K562 (cell line): ENCODE measurements around the gene DNAAF2. TPM values are rescaled to one million over a fixed set of nuclear protein-coding genes. Genes with fewer than 3 reads are reported as not detected.
A peak's percentile ranks its signal among the peaks of the same experiment; 100 is the strongest.

ENCODE experiments used
- KLF6 ChIP-seq: fragments of 250-450 bp; sonication (Bioruptor Pico); IDR thresholded peaks from 2 replicates; pipeline ENCODE4 v1.4.0; 2020; ENCODE audit warnings: mild to moderate bottlenecking, moderate library complexity, borderline replicate concordance
- MTA2 ChIP-seq: fragments of 450-650 bp; IDR thresholded peaks from 2 replicates; pipeline ENCODE4 v1.6.1; 2016; ENCODE audit warnings: low read depth
- NEUROD1 ChIP-seq: fragments of 150-350 bp; IDR thresholded peaks from 2 replicates; pipeline ENCODE4 v1.6.1; 2014; ENCODE audit warnings: borderline replicate concordance, low read length, low read depth; ENCODE audit not compliant: partially characterized antibody
- NR2C2 ChIP-seq, 2 experiments: fragments of 200-800 bp in 1 of 2; sonication (Bioruptor generic) in 1 of 2; sonication (generic) in 1 of 2; formaldehyde crosslinking in 1 of 2; IDR thresholded peaks; 2 replicates each; pipeline versions ENCODE4 v1.6.1 to v1.8.0; 2016 to 2022; ENCODE audit warnings: mild to moderate bottlenecking in 1 of 2, missing compliant biosample characterization in 1 of 2, missing genetic modification characterization in 1 of 2, missing genetic modification reagents in 1 of 2
- PHF20 ChIP-seq: fragments of 450-650 bp; IDR thresholded peaks from 2 replicates; pipeline ENCODE4 v1.6.1; 2018; ENCODE audit not compliant: partially characterized antibody
- RFX5 ChIP-seq: IDR thresholded peaks from 2 replicates; pipeline ENCODE4 v1.6.1; 2011; ENCODE audit warnings: low read depth, mild to moderate bottlenecking, improper control_type of control experiment, low read length
- SMAD2 ChIP-seq: fragments of 150-350 bp; IDR thresholded peaks from 2 replicates; pipeline ENCODE4 v1.6.1; 2014; ENCODE audit warnings: low read depth, mild to moderate bottlenecking, low read length
- TEAD4 ChIP-seq, 2 experiments: sonication (generic) in 1 of 2; formaldehyde crosslinking in 1 of 2; IDR thresholded peaks; 2 replicates each; pipeline versions ENCODE4 v1.6.1 to v1.8.0; 2012 to 2022; ENCODE audit warnings: borderline replicate concordance in 1 of 2, inconsistent platforms in 1 of 2, low read length in 1 of 2, mild to moderate bottlenecking in 1 of 2, missing genetic modification reagents in 1 of 2
- WHSC1 ChIP-seq: IDR thresholded peaks from one replicate; pipeline ENCODE4 v1.6.1; 2012; ENCODE audit warnings: low read length, control low read depth, inconsistent platforms
- XRCC4 ChIP-seq: IDR thresholded peaks from one replicate; pipeline ENCODE4 v1.6.1; 2011; ENCODE audit not compliant: insufficient read depth, insufficient read length; ENCODE audit errors: extremely low read depth
- ZNF12 ChIP-seq: sonication (generic); formaldehyde crosslinking; IDR thresholded peaks from 2 replicates; pipeline ENCODE4 v1.4.0; 2020; ENCODE audit warnings: mild to moderate bottlenecking, missing genetic modification reagents
- ZNF431 ChIP-seq: sonication (generic); formaldehyde crosslinking; IDR thresholded peaks from 2 replicates; pipeline ENCODE4 v1.8.0; 2022; ENCODE audit warnings: mild to moderate bottlenecking, missing genetic modification reagents
- ZNF780A ChIP-seq: fragments of 250-450 bp; sonication (Bioruptor Pico); IDR thresholded peaks from 2 replicates; pipeline ENCODE4 v1.5.0; 2021; ENCODE audit warnings: mild to moderate bottlenecking
- polyA plus RNA-seq, 8 experiments: library from polyadenylated mRNA; depleted of rRNA in 4 of 8; stranded (reverse) in 5 of 8; unstranded in 3 of 8; fragments of >200 nt; fragmentation: Nextera tagmentation in 2 of 8; fragmentation: Illumina TruSeq in 1 of 8; extraction: Ambion mirVana in 2 of 8; extraction: Trizol in 1 of 8; gene quantifications; 2 replicates each; pipeline versions ENCODE4 v1.2.1 to v1.2.3, GENCODE V29; 2011 to 2014; ENCODE audit warnings: inconsistent platforms in 1 of 8, missing spikeins in 1 of 8
- total RNA-seq, 7 experiments: library from RNA; depleted of rRNA in 6 of 7; stranded (reverse); fragments of >200 nt in 6 of 7; fragmentation: Illumina TruSeq in 2 of 7; extraction: Trizol in 2 of 7; gene quantifications; 2 replicates each; pipeline versions ENCODE4 v1.2.1 to v1.2.3, GENCODE V29; 2011 to 2021; ENCODE audit warnings: low replicate concordance in 1 of 7
- TF ChIP-seq, protein P1 (sequence below): sonication (generic); formaldehyde crosslinking; IDR thresholded peaks from 2 replicates; pipeline ENCODE4 v1.8.1; 2023; ENCODE audit warnings: missing genetic modification reagents, mild to moderate bottlenecking, borderline replicate concordance
- TF ChIP-seq, protein P2 (sequence below), 2 experiments: IDR thresholded peaks; 2 replicates each; pipeline ENCODE4 v1.6.1; 2011; ENCODE audit warnings: borderline replicate concordance in 1 of 2, control low read depth in 1 of 2, low read depth in 1 of 2, low read length in 1 of 2, mild to moderate bottlenecking in 1 of 2, mixed read lengths in 1 of 2, moderate library complexity in 1 of 2; ENCODE audit not compliant: insufficient read depth in 1 of 2, insufficient read length in 1 of 2, poor library complexity in 1 of 2, severe bottlenecking in 1 of 2; ENCODE audit errors: extremely low read depth in 1 of 2
- TF ChIP-seq, protein P3 (sequence below): fragments of 450-650 bp; formaldehyde crosslinking; IDR thresholded peaks from 2 replicates; pipeline ENCODE4 v1.4.0; 2022; ENCODE audit warnings: missing genetic modification characterization
- TF ChIP-seq, protein P4 (sequence below): fragments of 450-650 bp; IDR thresholded peaks from 2 replicates; pipeline ENCODE4 v1.6.1; 2016; ENCODE audit warnings: antibody characterized with exemption

Gene DNAAF2
- total and polyA plus RNA-seq, 9 of the 15 experiments (the other 6 are each of a cell fraction or from before 2014, with no cell fraction given) = 2.4 to 14.6 (median 11.1) TPM

DNA sequence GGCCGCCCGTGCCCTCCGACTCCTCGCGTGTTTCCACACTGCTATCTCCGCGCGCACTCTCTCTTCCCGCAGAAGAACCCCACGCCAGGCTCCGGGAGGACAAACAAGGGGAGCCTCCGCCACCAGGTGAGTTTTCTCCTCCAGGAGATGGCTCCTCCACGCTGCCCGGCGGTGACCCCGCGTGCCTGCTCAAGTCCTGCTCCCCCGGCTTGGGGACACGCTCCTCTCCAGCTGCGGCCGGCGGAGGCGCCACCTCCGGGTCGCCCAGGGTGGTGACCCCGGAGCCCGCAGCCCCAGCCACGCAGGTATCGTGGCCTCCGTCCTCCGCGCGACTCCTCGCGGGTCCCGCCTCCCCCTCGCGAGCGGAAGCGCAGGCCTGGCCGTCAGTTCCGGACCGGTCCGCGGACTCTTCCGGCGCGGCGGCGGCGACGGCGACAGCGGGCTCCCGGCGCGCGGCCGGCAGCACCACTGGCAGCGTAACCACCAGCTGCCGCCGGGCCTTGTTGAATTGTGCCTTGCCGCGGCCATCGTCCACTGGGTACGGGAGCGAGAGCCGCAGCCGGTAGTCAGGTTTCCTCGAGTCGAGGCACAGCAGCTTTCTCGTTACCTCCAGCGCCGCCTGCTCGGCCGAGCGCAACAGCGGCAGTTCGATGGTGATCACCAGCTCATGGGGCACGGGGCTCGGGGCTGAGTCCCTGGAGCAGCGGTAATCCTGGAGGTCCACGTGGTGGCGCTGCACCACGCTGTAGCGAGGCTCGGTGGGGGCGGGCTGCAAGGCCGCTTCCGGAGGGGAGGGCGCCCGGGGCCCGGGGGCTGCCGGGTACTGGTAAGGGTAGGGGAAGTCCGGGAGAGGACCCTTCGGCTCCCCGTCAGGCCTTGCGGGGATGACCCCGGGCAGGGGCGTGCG lies 1.2 kb downstream of the DNAAF2 start (continued):
- TF ChIP-seq, protein P1, sequence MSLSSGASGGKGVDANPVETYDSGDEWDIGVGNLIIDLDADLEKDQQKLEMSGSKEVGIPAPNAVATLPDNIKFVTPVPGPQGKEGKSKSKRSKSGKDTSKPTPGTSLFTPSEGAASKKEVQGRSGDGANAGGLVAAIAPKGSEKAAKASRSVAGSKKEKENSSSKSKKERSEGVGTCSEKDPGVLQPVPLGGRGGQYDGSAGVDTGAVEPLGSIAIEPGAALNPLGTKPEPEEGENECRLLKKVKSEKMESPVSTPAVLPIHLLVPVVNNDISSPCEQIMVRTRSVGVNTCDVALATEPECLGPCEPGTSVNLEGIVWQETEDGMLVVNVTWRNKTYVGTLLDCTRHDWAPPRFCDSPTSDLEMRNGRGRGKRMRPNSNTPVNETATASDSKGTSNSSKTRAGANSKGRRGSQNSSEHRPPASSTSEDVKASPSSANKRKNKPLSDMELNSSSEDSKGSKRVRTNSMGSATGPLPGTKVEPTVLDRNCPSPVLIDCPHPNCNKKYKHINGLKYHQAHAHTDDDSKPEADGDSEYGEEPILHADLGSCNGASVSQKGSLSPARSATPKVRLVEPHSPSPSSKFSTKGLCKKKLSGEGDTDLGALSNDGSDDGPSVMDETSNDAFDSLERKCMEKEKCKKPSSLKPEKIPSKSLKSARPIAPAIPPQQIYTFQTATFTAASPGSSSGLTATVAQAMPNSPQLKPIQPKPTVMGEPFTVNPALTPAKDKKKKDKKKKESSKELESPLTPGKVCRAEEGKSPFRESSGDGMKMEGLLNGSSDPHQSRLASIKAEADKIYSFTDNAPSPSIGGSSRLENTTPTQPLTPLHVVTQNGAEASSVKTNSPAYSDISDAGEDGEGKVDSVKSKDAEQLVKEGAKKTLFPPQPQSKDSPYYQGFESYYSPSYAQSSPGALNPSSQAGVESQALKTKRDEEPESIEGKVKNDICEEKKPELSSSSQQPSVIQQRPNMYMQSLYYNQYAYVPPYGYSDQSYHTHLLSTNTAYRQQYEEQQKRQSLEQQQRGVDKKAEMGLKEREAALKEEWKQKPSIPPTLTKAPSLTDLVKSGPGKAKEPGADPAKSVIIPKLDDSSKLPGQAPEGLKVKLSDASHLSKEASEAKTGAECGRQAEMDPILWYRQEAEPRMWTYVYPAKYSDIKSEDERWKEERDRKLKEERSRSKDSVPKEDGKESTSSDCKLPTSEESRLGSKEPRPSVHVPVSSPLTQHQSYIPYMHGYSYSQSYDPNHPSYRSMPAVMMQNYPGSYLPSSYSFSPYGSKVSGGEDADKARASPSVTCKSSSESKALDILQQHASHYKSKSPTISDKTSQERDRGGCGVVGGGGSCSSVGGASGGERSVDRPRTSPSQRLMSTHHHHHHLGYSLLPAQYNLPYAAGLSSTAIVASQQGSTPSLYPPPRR (CRISPR knock-in tag) = no peak
- TF ChIP-seq, protein P2, sequence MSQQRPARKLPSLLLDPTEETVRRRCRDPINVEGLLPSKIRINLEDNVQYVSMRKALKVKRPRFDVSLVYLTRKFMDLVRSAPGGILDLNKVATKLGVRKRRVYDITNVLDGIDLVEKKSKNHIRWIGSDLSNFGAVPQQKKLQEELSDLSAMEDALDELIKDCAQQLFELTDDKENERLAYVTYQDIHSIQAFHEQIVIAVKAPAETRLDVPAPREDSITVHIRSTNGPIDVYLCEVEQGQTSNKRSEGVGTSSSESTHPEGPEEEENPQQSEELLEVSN (IDR thresholded peaks at IDR 0.05; ENCODE audit: borderline replicate concordance in 1 of 2, extremely low read depth in 1 of 2, insufficient read depth in 1 of 2, insufficient read length in 1 of 2, low read depth in 1 of 2, low read length in 1 of 2, poor library complexity in 1 of 2, severe bottlenecking in 1 of 2) = peak; percentile 8 to 52
- no peak for TF ChIP-seq WHSC1
- no peak for TF ChIP-seq KLF6 (CRISPR knock-in tag)
- TF ChIP-seq ZNF12 = no peak
- no peak for TF ChIP-seq XRCC4
- TF ChIP-seq RFX5 = no peak
- TF ChIP-seq PHF20 = peak; percentile 45
- TF ChIP-seq MTA2 = no peak
- TF ChIP-seq SMAD2 = no peak
- TF ChIP-seq NEUROD1 = peak; percentile 61
- no peak for TF ChIP-seq ZNF780A (CRISPR knock-in tag)
- no peak for TF ChIP-seq TEAD4 (IDR thresholded peaks at IDR 0.05; ENCODE audit: low read length)
- no peak for TF ChIP-seq TEAD4 (CRISPR knock-in tag; IDR thresholded peaks at IDR 0.05; ENCODE audit: borderline replicate concordance)
- TF ChIP-seq NR2C2 (CRISPR knock-in tag; IDR thresholded peaks at IDR 0.05) = peak; percentile 74
- peak; percentile 93 for TF ChIP-seq NR2C2 (tag; IDR thresholded peaks at IDR 0.05)
- TF ChIP-seq ZNF431 (CRISPR knock-in tag) = no peak
- TF ChIP-seq, protein P3, sequence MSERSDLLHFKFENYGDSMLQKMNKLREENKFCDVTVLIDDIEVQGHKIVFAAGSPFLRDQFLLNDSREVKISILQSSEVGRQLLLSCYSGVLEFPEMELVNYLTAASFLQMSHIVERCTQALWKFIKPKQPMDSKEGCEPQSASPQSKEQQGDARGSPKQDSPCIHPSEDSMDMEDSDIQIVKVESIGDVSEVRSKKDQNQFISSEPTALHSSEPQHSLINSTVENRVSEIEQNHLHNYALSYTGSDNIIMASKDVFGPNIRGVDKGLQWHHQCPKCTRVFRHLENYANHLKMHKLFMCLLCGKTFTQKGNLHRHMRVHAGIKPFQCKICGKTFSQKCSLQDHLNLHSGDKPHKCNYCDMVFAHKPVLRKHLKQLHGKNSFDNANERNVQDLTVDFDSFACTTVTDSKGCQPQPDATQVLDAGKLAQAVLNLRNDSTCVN = no peak
- TF ChIP-seq, protein P4, sequence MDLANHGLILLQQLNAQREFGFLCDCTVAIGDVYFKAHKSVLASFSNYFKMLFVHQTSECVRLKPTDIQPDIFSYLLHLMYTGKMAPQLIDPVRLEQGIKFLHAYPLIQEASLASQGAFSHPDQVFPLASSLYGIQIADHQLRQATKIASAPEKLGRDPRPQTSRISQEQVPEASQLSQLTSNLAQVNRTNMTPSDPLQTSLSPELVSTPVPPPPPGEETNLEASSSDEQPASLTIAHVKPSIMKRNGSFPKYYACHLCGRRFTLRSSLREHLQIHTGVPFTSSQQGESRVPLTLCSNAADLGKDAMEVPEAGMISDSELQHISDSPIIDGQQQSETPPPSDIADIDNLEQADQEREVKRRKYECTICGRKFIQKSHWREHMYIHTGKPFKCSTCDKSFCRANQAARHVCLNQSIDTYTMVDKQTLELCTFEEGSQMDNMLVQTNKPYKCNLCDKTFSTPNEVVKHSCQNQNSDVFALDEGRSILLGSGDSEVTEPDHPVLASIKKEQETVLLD = peak; percentile 18; the same call in 1 of the 2 replicates
